HG03280 (cell line): ENCODE results near the gene C8B.

Experiments used
- ATAC-seq: cut with Tn5 transposase; IDR thresholded peaks from one replicate; pipeline ENCODE4 v1.9.1; 2021; ENCODE audit warnings: mild to moderate bottlenecking, moderate library complexity; ENCODE audit not compliant: unreplicated experiment

Gene C8B

GRCh38 chr1:56934430-56935060, 31.3 kb downstream of the C8B start:
- no peak for ATAC-seq

- no peak for ATAC-seq
Measured at GRCh38 chr1:56933606-56934005, 32.2 kb downstream of the C8B start.

- no peak for ATAC-seq
Measured at GRCh38 chr1:56933161-56933560, 32.7 kb downstream of the C8B start.

GRCh38 chr1:56931686-56932085, 34.1 kb downstream of the C8B start:
- no peak for ATAC-seq

GRCh38 chr1:56931211-56931610, 34.6 kb downstream of the C8B start:
- ATAC-seq = no peak

- no peak for ATAC-seq
Measured at GRCh38 chr1:56929492-56929891, 36.3 kb downstream of the C8B start.

GRCh38 chr1:56927986-56928385, 37.8 kb downstream of the C8B start:
- no peak for ATAC-seq

GRCh38 chr1:56927171-56927570, 38.6 kb downstream of the C8B start:
- ATAC-seq = no peak

GRCh38 chr1:56925193-56925592, 40.6 kb downstream of the C8B start:
- ATAC-seq = no peak

- ATAC-seq = no peak
Measured at GRCh38 chr1:56924116-56924515, 41.7 kb downstream of the C8B start.

- ATAC-seq = no peak
Measured at GRCh38 chr1:56923201-56923600, 42.6 kb downstream of the C8B start.

GRCh38 chr1:56922507-56922906, 43.3 kb downstream of the C8B start:
- ATAC-seq = no peak

GRCh38 chr1:56922070-56922469, 43.7 kb downstream of the C8B start:
- ATAC-seq = no peak

- no peak for ATAC-seq
Measured at GRCh38 chr1:56921479-56921878, 44.3 kb downstream of the C8B start.

- no peak for ATAC-seq
Measured at GRCh38 chr1:56920591-56921001, 45.2 kb downstream of the C8B start.

GRCh38 chr1:56917356-56917755, 48.5 kb downstream of the C8B start:
- no peak for ATAC-seq

GRCh38 chr1:56916630-56917029, 49.2 kb downstream of the C8B start:
- no peak for ATAC-seq

- no peak for ATAC-seq
Measured at GRCh38 chr1:56915960-56916359, 49.9 kb downstream of the C8B start.

GRCh38 chr1:56912325-56912724, 53.5 kb downstream of the C8B start:
- no peak for ATAC-seq

- ATAC-seq = no peak
Measured at GRCh38 chr1:56911098-56911938, 54.5 kb downstream of the C8B start.

- no peak for ATAC-seq
Measured at GRCh38 chr1:56910441-56910985, 55.3 kb downstream of the C8B start.

- no peak for ATAC-seq
Measured at GRCh38 chr1:56908619-56909221, 57.1 kb downstream of the C8B start.
